Skeletal muscle satellite cell (primary cell): Measurements from ENCODE around the gene CDH5.

Source experiments
- H3K27me3 ChIP-seq: 2 replicates; pipeline ENCODE4 v1.7.0; 2013; ENCODE audit warnings: low read length; ENCODE audit not compliant: control insufficient read depth, insufficient read depth
- H3K36me3 ChIP-seq: 2 replicates; pipeline ENCODE4 v1.7.0; 2013; ENCODE audit warnings: mild to moderate bottlenecking, control low read depth, low read length; ENCODE audit not compliant: insufficient read depth
- H3K4me1 ChIP-seq: 2 replicates; pipeline ENCODE4 v1.7.0; 2013; ENCODE audit warnings: low read length; ENCODE audit not compliant: control insufficient read depth, insufficient read depth
- H3K4me2 ChIP-seq: 2 replicates; pipeline ENCODE4 v1.7.0; 2013; ENCODE audit warnings: mild to moderate bottlenecking, low read length
- H3K4me3 ChIP-seq: 2 replicates; pipeline ENCODE4 v1.7.0; 2013; ENCODE audit warnings: low read length
- H3K9ac ChIP-seq: 2 replicates; pipeline ENCODE4 v1.7.0; 2013; ENCODE audit warnings: mild to moderate bottlenecking, low read depth, low read length, moderate library complexity
- H3K9me3 ChIP-seq: replicated peaks from 2 replicates; pipeline ENCODE4 v1.7.0; 2013; ENCODE audit warnings: mild to moderate bottlenecking, control low read depth, low read length

CDH5 gene

GRCh38 chr16:66438536-66438935 lies 72.0 kb downstream of the CDH5 start:
- no peaks in the 10 kb centered on the region for H3K36me3 ChIP-seq
- no peaks in the 10 kb centered on the region for H3K9me3 ChIP-seq
- H3K27me3 ChIP-seq = peaks cover 43% of the 10 kb centered on the region
- no peak overlapping the region for H3K9ac ChIP-seq
- H3K4me1 ChIP-seq = peaks cover 5% of the 10 kb centered on the region
- no peak overlapping the region for H3K4me2 ChIP-seq
- H3K4me3 ChIP-seq = no peak overlapping the region

DNA sequence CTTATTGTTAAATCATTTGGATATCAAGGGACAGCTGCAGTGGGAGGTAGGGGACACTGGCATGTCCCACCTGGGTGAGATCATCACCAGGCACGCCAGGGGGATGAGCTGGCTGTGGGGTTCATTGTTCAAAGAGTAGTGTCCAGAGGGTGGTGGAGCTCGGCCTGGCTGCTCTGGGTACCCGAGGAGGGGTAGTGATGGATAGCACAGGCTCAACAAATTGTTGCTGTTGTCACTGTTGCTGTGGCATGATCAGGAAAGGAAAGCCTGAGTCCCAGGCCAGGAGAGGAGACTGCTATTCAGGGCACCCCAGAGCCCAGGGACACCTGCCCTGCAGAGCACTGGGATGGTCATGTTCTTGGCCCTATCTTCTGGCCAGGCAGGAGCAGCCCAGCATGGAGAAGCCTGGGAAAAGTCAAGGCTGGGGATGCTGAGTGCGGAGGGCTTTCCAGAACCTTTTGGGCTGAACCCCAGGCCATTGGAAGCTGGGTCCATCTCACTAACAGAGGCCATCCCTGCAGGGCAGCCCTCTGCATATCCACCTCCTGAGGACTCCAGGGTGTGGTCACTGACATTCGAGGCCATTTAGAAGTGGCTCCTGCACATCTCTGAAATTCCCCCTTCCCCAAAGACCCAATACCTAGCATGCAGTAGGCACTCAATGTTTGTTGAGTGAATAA lies 72.7 kb downstream of the CDH5 start:
- H3K36me3 ChIP-seq = no peaks in the 10 kb centered on the region
- no peak overlapping the region for H3K9ac ChIP-seq
- H3K4me1 ChIP-seq = peaks cover 5% of the 10 kb centered on the region
- no peaks in the 10 kb centered on the region for H3K9me3 ChIP-seq
- H3K4me2 ChIP-seq = no peak overlapping the region
- H3K4me3 ChIP-seq = no peak overlapping the region
- peaks cover 47% of the 10 kb centered on the region for H3K27me3 ChIP-seq

- no peak overlapping the region for H3K4me2 ChIP-seq
Observed at GRCh38 chr16:66440271-66440802, 73.8 kb downstream of the CDH5 start.

GRCh38 chr16:66440970-66441369 lies 74.5 kb downstream of the CDH5 start:
- H3K4me3 ChIP-seq = no peak overlapping the region
- peaks cover 5% of the 10 kb centered on the region for H3K4me1 ChIP-seq
- no peak overlapping the region for H3K4me2 ChIP-seq
- H3K9ac ChIP-seq = no peak overlapping the region
- H3K9me3 ChIP-seq = no peaks in the 10 kb centered on the region
- peaks cover 49% of the 10 kb centered on the region for H3K27me3 ChIP-seq
- no peaks in the 10 kb centered on the region for H3K36me3 ChIP-seq

More at GRCh38 chr16:66440271-66440802, 73.8 kb downstream of the CDH5 start:
- Histone ChIP-seq H3K9ac (no peak overlapping the region), H3K27me3 (peaks cover 49% of the 10 kb centered on the region), H3K4me3 (no peak overlapping the region), H3K36me3 (no peaks in the 10 kb centered on the region), H3K4me1 (peaks cover 5% of the 10 kb centered on the region), H3K9me3 (no peaks in the 10 kb centered on the region)

GRCh38 chr16:66441586-66442375 lies 75.3 kb downstream of the CDH5 start:
- Histone ChIP-seq H3K9ac (no peak overlapping the region), H3K27me3 (peaks cover 57% of the 10 kb centered on the region), H3K36me3 (no peaks in the 10 kb centered on the region), H3K4me1 (peaks cover 5% of the 10 kb centered on the region), H3K9me3 (no peaks in the 10 kb centered on the region), H3K4me3 (no peak overlapping the region), H3K4me2 (no peak overlapping the region)

DNA sequence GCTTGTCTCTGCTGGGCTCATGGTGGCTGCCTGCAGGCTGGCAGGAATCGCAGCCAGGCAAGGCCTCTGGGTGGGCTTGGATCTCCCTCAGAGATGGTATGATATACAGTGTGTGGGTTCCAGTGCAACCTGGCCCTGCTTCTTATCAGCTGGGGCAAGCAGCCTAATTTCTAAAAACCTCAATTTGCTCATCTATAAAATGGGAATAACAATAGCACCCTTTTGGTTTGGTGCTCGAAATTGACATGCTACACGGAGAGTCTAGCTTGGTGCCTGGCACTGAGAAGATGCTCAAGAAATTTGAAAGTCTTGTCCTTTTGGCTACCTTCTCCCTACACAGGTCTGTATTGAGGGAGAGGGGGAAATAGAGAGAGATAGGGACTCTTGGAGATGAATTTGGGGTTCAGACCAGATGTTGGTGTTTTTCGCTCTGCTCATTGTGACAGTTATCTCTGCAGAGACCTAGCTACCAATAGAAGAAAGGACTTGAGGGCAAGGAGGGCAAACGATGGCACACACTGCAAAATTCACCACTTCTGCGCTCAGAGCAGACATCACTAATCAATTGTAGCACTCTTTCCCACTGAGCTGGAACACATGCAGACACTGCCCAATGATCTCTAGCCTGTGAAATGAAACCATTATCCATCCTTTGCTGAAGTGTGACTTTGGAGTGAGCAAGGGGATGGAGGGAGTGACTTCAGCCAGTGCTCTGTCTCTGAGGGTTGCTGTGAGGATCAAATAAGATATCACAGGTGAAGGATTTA lies 76.2 kb downstream of the CDH5 start:
- Histone ChIP-seq H3K27me3 (peaks cover 65% of the 10 kb centered on the region), H3K9me3 (no peaks in the 10 kb centered on the region), H3K9ac (no peak overlapping the region), H3K4me3 (no peak overlapping the region), H3K36me3 (no peaks in the 10 kb centered on the region), H3K4me2 (no peak overlapping the region), H3K4me1 (peaks cover 5% of the 10 kb centered on the region)

DNA sequence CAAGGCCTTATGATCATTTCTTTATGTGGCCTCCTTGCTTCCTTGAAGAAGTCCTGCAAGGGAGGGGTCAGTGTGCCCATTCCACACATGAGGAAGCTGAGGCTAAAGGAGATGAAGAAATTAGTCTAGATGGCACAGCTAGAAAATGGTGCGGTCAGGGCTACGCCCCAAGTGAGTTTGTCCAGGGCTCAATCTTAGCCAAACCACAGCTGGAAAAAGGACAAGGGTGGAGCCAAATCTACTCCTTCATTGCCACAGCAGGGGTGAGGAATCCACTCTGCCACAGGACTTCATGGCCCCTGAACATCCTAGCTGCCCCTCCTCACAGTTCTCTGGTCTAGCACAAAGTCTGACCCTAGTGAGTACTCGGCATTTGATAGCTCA lies 76.8 kb downstream of the CDH5 start:
- no peaks in the 10 kb centered on the region for H3K9me3 ChIP-seq
- H3K4me3 ChIP-seq = no peak overlapping the region
- no peaks in the 10 kb centered on the region for H3K36me3 ChIP-seq
- H3K4me2 ChIP-seq = no peak overlapping the region
- H3K9ac ChIP-seq = no peak overlapping the region
- peaks cover 69% of the 10 kb centered on the region for H3K27me3 ChIP-seq
- peaks cover 5% of the 10 kb centered on the region for H3K4me1 ChIP-seq

DNA sequence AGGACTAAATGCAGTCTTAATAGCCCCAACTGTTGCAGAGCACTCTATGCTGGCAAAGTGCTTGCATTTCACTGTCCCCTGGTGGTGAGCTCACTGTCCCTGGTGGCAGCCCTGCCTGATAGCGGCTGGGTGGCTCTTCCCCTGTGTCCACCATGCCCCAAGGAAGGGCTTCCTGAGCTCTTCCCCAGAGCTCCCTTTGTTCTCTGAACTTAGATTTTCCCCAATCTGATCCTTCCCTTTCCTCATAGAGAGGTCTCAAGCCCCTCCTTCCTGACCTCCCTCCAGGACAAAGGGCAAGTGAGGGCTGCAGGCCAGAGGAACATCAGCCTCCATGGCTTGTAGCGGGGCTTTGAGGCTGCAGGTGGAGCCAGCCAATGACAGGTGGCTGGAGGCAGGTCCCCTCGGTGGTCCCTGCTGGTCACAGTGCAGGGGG lies 77.6 kb downstream of the CDH5 start:
- peaks cover 73% of the 10 kb centered on the region for H3K27me3 ChIP-seq
- H3K9me3 ChIP-seq = no peaks in the 10 kb centered on the region
- H3K4me3 ChIP-seq = no peak overlapping the region
- H3K4me2 ChIP-seq = no peak overlapping the region
- no peaks in the 10 kb centered on the region for H3K36me3 ChIP-seq
- peaks cover 5% of the 10 kb centered on the region for H3K4me1 ChIP-seq
- no peak overlapping the region for H3K9ac ChIP-seq

- Histone ChIP-seq H3K9me3 (no peaks in the 10 kb centered on the region), H3K4me2 (no peak overlapping the region), H3K27me3 (peaks cover 51% of the 10 kb centered on the region), H3K4me3 (no peak overlapping the region), H3K9ac (no peak overlapping the region), H3K4me1 (peaks cover 4% of the 10 kb centered on the region), H3K36me3 (no peaks in the 10 kb centered on the region)
Observed at GRCh38 chr16:66446737-66447136, 80.2 kb downstream of the CDH5 start.

DNA sequence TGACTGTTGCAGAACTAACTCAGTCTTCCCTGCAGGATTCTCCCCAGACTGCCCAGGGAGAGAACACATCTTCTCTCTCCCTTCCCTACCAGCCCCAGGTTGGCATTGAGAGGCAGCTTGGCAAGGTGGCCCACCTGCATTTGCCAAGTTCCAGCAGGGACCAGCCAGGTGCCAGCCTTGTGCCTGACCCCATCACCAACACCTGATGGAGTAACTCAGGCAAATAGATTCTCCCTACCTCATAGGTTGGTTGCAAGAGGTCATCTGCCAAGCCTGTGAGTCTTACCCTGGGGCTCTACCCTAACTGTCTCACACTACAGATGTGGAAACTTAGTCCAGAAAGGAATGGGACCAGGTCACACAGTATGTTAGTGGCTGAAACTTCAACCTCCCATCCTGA lies 81.0 kb downstream of the CDH5 start:
- H3K4me3 ChIP-seq = no peak overlapping the region
- no peaks in the 10 kb centered on the region for H3K9me3 ChIP-seq
- no peak overlapping the region for H3K4me2 ChIP-seq
- no peak overlapping the region for H3K9ac ChIP-seq
- peaks cover 47% of the 10 kb centered on the region for H3K27me3 ChIP-seq
- no peaks in the 10 kb centered on the region for H3K4me1 ChIP-seq
- no peaks in the 10 kb centered on the region for H3K36me3 ChIP-seq

DNA sequence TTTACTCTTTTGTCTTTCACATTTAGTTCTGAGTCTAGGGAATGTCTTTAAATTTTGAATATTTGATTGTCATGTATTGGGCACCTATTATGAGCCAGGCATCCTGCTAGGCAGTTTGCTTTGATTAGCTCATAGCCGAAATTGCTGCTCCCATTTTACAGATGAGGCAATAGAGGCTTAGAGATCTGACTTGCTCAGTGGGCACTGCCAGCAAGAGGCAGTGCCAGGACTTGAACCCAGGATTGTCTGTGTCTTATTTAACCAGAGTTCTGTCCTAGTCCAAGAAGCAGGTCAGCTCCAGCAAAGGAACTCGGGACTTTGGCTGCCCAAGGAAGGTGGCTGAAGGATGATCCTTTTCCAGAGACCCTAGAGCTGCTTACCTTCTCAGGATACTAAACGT lies 85.1 kb downstream of the CDH5 start:
- no peaks in the 10 kb centered on the region for H3K4me1 ChIP-seq
- no peak overlapping the region for H3K4me3 ChIP-seq
- H3K4me2 ChIP-seq = no peak overlapping the region
- no peaks in the 10 kb centered on the region for H3K36me3 ChIP-seq
- no peaks in the 10 kb centered on the region for H3K9me3 ChIP-seq
- peaks cover 30% of the 10 kb centered on the region for H3K27me3 ChIP-seq
- H3K9ac ChIP-seq = no peak overlapping the region
